Testis (tissue), 2 donors: ENCODE results near the gene CCDC13.
A peak's percentile ranks its signal among the peaks of the same experiment; 100 is the strongest.

Source experiments
- CTCF ChIP-seq, 3 experiments: fragments of 450-650 bp in 2 of 3; fragments of 200-600 bp in 1 of 3; sonication (generic) in 1 of 3; IDR thresholded peaks; one replicate each; pipeline ENCODE4 v1.5.1; 2016 to 2019; ENCODE audit warnings: antibody characterized with exemption in 3 of 3, mild to moderate bottlenecking in 2 of 3, moderate library complexity in 1 of 3
- POLR2A ChIP-seq: fragments of 450-650 bp; IDR thresholded peaks from one replicate; pipeline ENCODE4 v1.6.1; 2017; ENCODE audit warnings: antibody characterized with exemption, mild to moderate bottlenecking, moderate library complexity

- peak in 2 of 3 experiments; percentile 10 to 43 for TF ChIP-seq CTCF (IDR thresholded peaks at IDR 0.05)
- no peak for TF ChIP-seq POLR2A
These were observed 23.3 kb downstream of the CCDC13 start for GRCh38 chr3:42749753-42750231.
